B cell (primary cell): Measurements from ENCODE around the gene ACSL1. TPM values are rescaled to one million over a fixed set of nuclear protein-coding genes. Genes with fewer than 3 reads are reported as not detected.

Experiments used
- ATAC-seq: fragments of 200-7000 bp; cut with Tn5 transposase; one replicate; pipeline ENCODE4 v1.10.0; 2021; ENCODE audit warnings: low read depth, mild to moderate bottlenecking, moderate number of reproducible peaks, moderate library complexity
- CTCF ChIA-PET: fragments of 350-600 bp; sonication (Branson Sonifier 250); formaldehyde crosslinking; loops from one replicate; lab custom pipeline; 2021; ENCODE audit warnings: antibody characterized with exemption, inconsistent platforms; lab: Charles Lee
- POLR2A ChIA-PET: fragments of 350-600 bp; sonication (Branson Sonifier 250); formaldehyde crosslinking; loops from one replicate; lab custom pipeline; 2021; ENCODE audit warnings: antibody characterized with exemption; lab: Charles Lee
- DNase-seq: peaks from one replicate; pipeline ENCODE4 v3.0.0; 2013
- H2AFZ ChIP-seq: 2 replicates; pipeline ENCODE4 v1.6.1; 2012; ENCODE audit warnings: mild to moderate bottlenecking, low read depth, low read length; ENCODE audit not compliant: insufficient read depth, poor library complexity, severe bottlenecking
- H3K27ac ChIP-seq, 2 donors: 1 replicate in 1 of 2; 2 replicates in 1 of 2; pipeline ENCODE4 v1.5.1; 2012 to 2013; ENCODE audit warnings: low read length in 2 of 2, mild to moderate bottlenecking in 2 of 2, moderate library complexity in 1 of 2
- H3K27me3 ChIP-seq, 4 experiments: fragments of 200-600 bp in 1 of 4; sonication (generic) in 1 of 4; replicated peaks in 1 of 4; 1 replicate in 2 of 4; 2 replicates in 2 of 4; pipeline versions ENCODE4 v1.6.1 to v1.7.0; 2013 to 2016; ENCODE audit warnings: low read length in 3 of 4, mild to moderate bottlenecking in 2 of 4, mixed read lengths in 1 of 4, moderate library complexity in 1 of 4; ENCODE audit not compliant: insufficient read depth in 4 of 4, control insufficient read depth in 3 of 4; ENCODE audit errors: control extremely low read depth in 1 of 4
- H3K36me3 ChIP-seq, 2 experiments: replicated peaks in 1 of 2; 1 replicate in 1 of 2; 2 replicates in 1 of 2; pipeline versions ENCODE4 v1.6.1 to v1.7.1; 2013; ENCODE audit warnings: low read length in 1 of 2; ENCODE audit not compliant: insufficient read depth in 2 of 2, control insufficient read depth in 1 of 2; ENCODE audit errors: control extremely low read depth in 1 of 2, extremely low read depth in 1 of 2
- H3K4me1 ChIP-seq, 2 donors: fragments of 200-600 bp in 1 of 2; sonication (generic) in 1 of 2; 1 replicate in 1 of 2; 2 replicates in 1 of 2; pipeline versions ENCODE4 v1.5.1 to v1.6.1; 2013 to 2017; ENCODE audit warnings: low read length in 2 of 2; ENCODE audit not compliant: control insufficient read depth in 2 of 2, insufficient read depth in 2 of 2
- H3K4me2 ChIP-seq: replicated peaks from 2 replicates; pipeline ENCODE3; 2012; ENCODE audit warnings: mild to moderate bottlenecking, low read depth, low read length; ENCODE audit not compliant: poor library complexity, severe bottlenecking
- H3K4me3 ChIP-seq, 5 experiments: fragments of 200-600 bp in 1 of 5; sonication (generic) in 1 of 5; 1 replicate in 3 of 5; 2 replicates in 2 of 5; pipeline versions ENCODE4 v1.5.1 to v1.7.0; 2011 to 2016; ENCODE audit warnings: low read length in 4 of 5, mild to moderate bottlenecking in 4 of 5, low read depth in 2 of 5, control low read depth in 1 of 5, moderate library complexity in 1 of 5; ENCODE audit not compliant: insufficient read depth in 1 of 5; ENCODE audit errors: control extremely low read depth in 1 of 5, extremely low read depth in 1 of 5
- H3K79me2 ChIP-seq: fragments of 200-600 bp; sonication (generic); one replicate; pipeline ENCODE4 v1.6.0; 2016; ENCODE audit warnings: low read length; ENCODE audit not compliant: control insufficient read depth, insufficient read depth
- H3K9ac ChIP-seq: fragments of 200-600 bp; sonication (generic); 2 replicates; pipeline ENCODE4 v1.6.1; 2017; ENCODE audit warnings: mild to moderate bottlenecking, low read length, moderate library complexity
- H3K9me3 ChIP-seq, 3 donors: one replicate each; pipeline versions ENCODE4 v1.6.1 to v1.7.1; 2013; ENCODE audit warnings: low read length in 2 of 3; ENCODE audit not compliant: control insufficient read depth in 2 of 3, insufficient read depth in 1 of 3; ENCODE audit errors: control extremely low read depth in 1 of 3
- H4K20me1 ChIP-seq: 2 replicates; pipeline ENCODE4 v1.6.0; 2012; ENCODE audit warnings: mild to moderate bottlenecking, low read length; ENCODE audit not compliant: insufficient read depth, control insufficient read depth, poor library complexity, severe bottlenecking
- H3K27ac Mint-ChIP-seq: one replicate; pipeline ENCODE4 v1.8.0; 2021; ENCODE audit warnings: mixed read lengths
- H3K27me3 Mint-ChIP-seq: one replicate; pipeline ENCODE4 v1.8.0; 2021; ENCODE audit warnings: mixed read lengths
- H3K4me1 Mint-ChIP-seq: one replicate; pipeline ENCODE4 v1.8.0; 2021; ENCODE audit warnings: mixed read lengths
- H3K4me3 Mint-ChIP-seq: one replicate; pipeline ENCODE4 v1.8.0; 2021; ENCODE audit warnings: mixed read lengths
- H3K9me3 Mint-ChIP-seq: one replicate; pipeline ENCODE4 v1.8.0; 2022; ENCODE audit warnings: mixed read lengths; ENCODE audit not compliant: insufficient read depth
- CTCF ChIP-seq: fragments of 200-600 bp; IDR thresholded peaks from one replicate; pipeline ENCODE4 v1.8.0; 2022; ENCODE audit warnings: antibody characterized with exemption, mild to moderate bottlenecking
- EZH2 ChIP-seq: IDR thresholded peaks from 2 replicates; pipeline ENCODE4 v1.6.1; 2012; ENCODE audit warnings: borderline replicate concordance, low read depth, mild to moderate bottlenecking, moderate library complexity, low read length; ENCODE audit not compliant: insufficient read depth, poor library complexity, severe bottlenecking
- WGBS: methylation state at CpG from one replicate; pipeline ENCODE4 v1.1.5; 2013; ENCODE audit warnings: missing lambda C conversion rate; ENCODE audit not compliant: insufficient coverage; 5-methylcytosine and 5-hydroxymethylcytosine counted together
- intact Hi-C: fragments of 100-400 bp; cut with micrococcal nuclease; formaldehyde crosslinking; loops from one replicate; pipeline ENCODE4 v1.10.0; 2022
- polyA plus RNA-seq: library from polyadenylated mRNA; depleted of rRNA; stranded (reverse); fragments of >200 nt; gene quantifications from 2 replicates; pipeline ENCODE4 v1.2.3, GENCODE V29; 2012
- total RNA-seq, 2 donors: library from RNA; stranded (reverse); fragments of 120-200 nt in 1 of 2; gene quantifications; 1 replicate in 1 of 2; 2 replicates in 1 of 2; pipeline versions ENCODE4 v1.2.3 to v1.2.4, GENCODE V29; 2013 to 2022

Gene ACSL1
- total and polyA plus RNA-seq, 2 donors (not counting 1 experiment from before 2014, with no cell fraction given): 6.6 to 31.8 TPM

- 99% methylated on average over 7 of the region's 7 CpGs for WGBS
- H3K27me3 ChIP-seq: no peaks in the 10 kb centered on the region
- no peak overlapping the region for H3K4me3 Mint-ChIP-seq
- ChIA-PET POLR2A (no interaction called here), CTCF (no interaction called here)
- H3K9me3 Mint-ChIP-seq: no peaks in the 10 kb centered on the region
- H2AFZ ChIP-seq: no peak overlapping the region
- no peaks in the 10 kb centered on the region for H3K9me3 ChIP-seq
- ATAC-seq (no peak), DNase-seq (no peak)
- peaks cover 0 to under 1% of the 10 kb centered on the region in 2 donors for H3K4me1 ChIP-seq
- peaks cover 9% of the 10 kb centered on the region for H3K4me1 Mint-ChIP-seq
- H3K9ac ChIP-seq: no peak overlapping the region
- TF ChIP-seq EZH2: no peak
- no peak for TF ChIP-seq CTCF
- peaks cover 1 to 11% of the 10 kb centered on the region in 2 experiments for H3K36me3 ChIP-seq
- H3K27ac ChIP-seq: no peak overlapping the region
- intact Hi-C loops: no loop called here
- H3K4me2 ChIP-seq: no peak overlapping the region
- no peaks in the 10 kb centered on the region for H3K27me3 Mint-ChIP-seq
- H3K79me2 ChIP-seq: peaks cover 46% of the 10 kb centered on the region
- H3K4me3 ChIP-seq: no peak overlapping the region
- no peak overlapping the region for H3K27ac Mint-ChIP-seq
- H4K20me1 ChIP-seq: peaks cover 12% of the 10 kb centered on the region
Observed at GRCh38 chr4:184798504-184798903, 27.3 kb downstream of the ACSL1 start.

DNA sequence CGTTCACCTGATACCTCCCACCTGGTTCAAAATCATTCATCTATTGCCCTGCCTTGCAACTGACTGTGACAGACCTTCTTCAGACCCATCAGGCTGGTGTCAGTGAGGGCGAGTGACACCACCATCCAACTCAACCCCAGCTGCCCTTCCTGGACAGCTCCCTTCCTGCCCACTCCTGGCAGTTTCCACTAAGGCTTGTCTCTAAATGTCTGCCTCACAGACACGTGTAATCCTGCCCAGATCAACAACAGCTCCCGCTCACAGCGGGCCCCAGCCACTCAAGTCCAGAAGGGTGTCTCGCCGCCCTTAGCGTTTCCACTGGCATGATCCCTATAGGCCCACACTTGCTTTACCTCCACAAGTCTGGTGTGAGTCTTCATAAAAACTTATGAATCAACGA, 28.9 kb downstream of the ACSL1 start:
- TF ChIP-seq CTCF: no peak
- no peak for TF ChIP-seq EZH2
- no peaks in the 10 kb centered on the region for H4K20me1 ChIP-seq
- H3K79me2 ChIP-seq: peaks cover 30% of the 10 kb centered on the region
- no peak overlapping the region for H3K4me3 ChIP-seq
- Mint-ChIP-seq H3K4me1 (peaks cover 10% of the 10 kb centered on the region), H3K27ac (no peak overlapping the region), H3K27me3 (no peaks in the 10 kb centered on the region), H3K9me3 (no peaks in the 10 kb centered on the region), H3K4me3 (no peak overlapping the region)
- no peak overlapping the region for H3K27ac ChIP-seq
- POLR2A ChIA-PET: no interaction called here
- H3K27me3 ChIP-seq: no peaks in the 10 kb centered on the region
- ATAC-seq (no peak), DNase-seq (no peak)
- 96% methylated on average over 8 of the region's 9 CpGs for WGBS
- intact Hi-C loops: no loop called here
- no peak overlapping the region for H2AFZ ChIP-seq
- H3K4me2 ChIP-seq: no peak overlapping the region
- H3K9me3 ChIP-seq: no peaks in the 10 kb centered on the region
- CTCF ChIA-PET: no interaction called here
- peaks cover 0 to 5% of the 10 kb centered on the region in 2 donors for H3K4me1 ChIP-seq
- H3K9ac ChIP-seq: no peak overlapping the region
- H3K36me3 ChIP-seq: peaks cover 1 to 6% of the 10 kb centered on the region in 2 experiments
